Renal cortical epithelial cell (primary cell): ENCODE results near the gene STAC. TPM values are rescaled to one million over a fixed set of nuclear protein-coding genes. Genes with fewer than 3 reads are reported as not detected.
A peak's percentile ranks its signal among the peaks of the same experiment; 100 is the strongest.
"Not testable (repeated sequence)": the region's sequence is repeated elsewhere in the genome, so short reads cannot be mapped to it uniquely, and the experiment has no call there.

Source experiments
- DNase-seq: peaks from one replicate; pipeline ENCODE4 v3.0.0-alpha.2; 2011; ENCODE audit warnings: low read depth
- total RNA-seq: library from RNA; depleted of rRNA; stranded (reverse); fragments of >200 nt; gene quantifications from 2 replicates; pipeline ENCODE4 v1.2.3, GENCODE V29; 2014

STAC gene
- total RNA-seq, 1 donor from 2014 or later = 22.4 TPM

GRCh38 chr3:36520241-36521006, 140.1 kb downstream of the STAC start:
- DNase-seq = no peak

GRCh38 chr3:36521007-36521379, 140.7 kb downstream of the STAC start:
- DNase-seq = no peak

GRCh38 chr3:36524560-36524959, 144.3 kb downstream of the STAC start:
- no peak for DNase-seq

GRCh38 chr3:36525115-36525801, 145.0 kb downstream of the STAC start:
- peak; percentile 98 for DNase-seq

- no peak for DNase-seq
Observed at GRCh38 chr3:36538136-36538749, 157.9 kb downstream of the STAC start.

GRCh38 chr3:36540888-36541518, 160.7 kb downstream of the STAC start:
- peak; percentile 47 for DNase-seq

GRCh38 chr3:36542186-36542585, 161.9 kb downstream of the STAC start:
- DNase-seq = peak; percentile 49

- no peak for DNase-seq
Observed at GRCh38 chr3:36543276-36543997, 163.1 kb downstream of the STAC start.

- DNase-seq = no peak
Observed at GRCh38 chr3:36546226-36546625, 165.9 kb downstream of the STAC start.

GRCh38 chr3:36548712-36549111, 168.4 kb downstream of the STAC start:
- DNase-seq = no peak

GRCh38 chr3:36557021-36557707, 176.9 kb downstream of the STAC start:
- DNase-seq = no peak

GRCh38 chr3:36557708-36558421, 177.6 kb downstream of the STAC start:
- no peak for DNase-seq

GRCh38 chr3:36558961-36559360, 178.7 kb downstream of the STAC start:
- DNase-seq = no peak

- DNase-seq = no peak
Observed at GRCh38 chr3:36560685-36561084, 180.4 kb downstream of the STAC start.

GRCh38 chr3:36561601-36562000, 181.3 kb downstream of the STAC start:
- DNase-seq = no peak

- DNase-seq = no peak
Observed at GRCh38 chr3:36562945-36563344, 182.6 kb downstream of the STAC start.

GRCh38 chr3:36575241-36575640, 194.9 kb downstream of the STAC start:
- DNase-seq = no peak

- DNase-seq = not testable (repeated sequence)
Observed at GRCh38 chr3:36578418-36578817, 198.1 kb downstream of the STAC start.

GRCh38 chr3:36579746-36580145, 199.4 kb downstream of the STAC start:
- no peak for DNase-seq

GRCh38 chr3:36580716-36581115, 200.4 kb downstream of the STAC start:
- DNase-seq = no peak

GRCh38 chr3:36591959-36592358, 211.7 kb downstream of the STAC start:
- peak; percentile 19 for DNase-seq
